Erythroblast (primary cell): Measurements from ENCODE around the gene CXCR4.

Experiments used
- GATA1 ChIP-seq: IDR thresholded peaks from 2 replicates; pipeline ENCODE4 v1.6.1; 2011; ENCODE audit warnings: low read depth, mild to moderate bottlenecking, control low read depth, low read length, moderate library complexity
- POLR2A ChIP-seq: IDR thresholded peaks from 2 replicates; pipeline ENCODE4 v1.6.1; 2011; ENCODE audit warnings: mild to moderate bottlenecking, low read length

DNA sequence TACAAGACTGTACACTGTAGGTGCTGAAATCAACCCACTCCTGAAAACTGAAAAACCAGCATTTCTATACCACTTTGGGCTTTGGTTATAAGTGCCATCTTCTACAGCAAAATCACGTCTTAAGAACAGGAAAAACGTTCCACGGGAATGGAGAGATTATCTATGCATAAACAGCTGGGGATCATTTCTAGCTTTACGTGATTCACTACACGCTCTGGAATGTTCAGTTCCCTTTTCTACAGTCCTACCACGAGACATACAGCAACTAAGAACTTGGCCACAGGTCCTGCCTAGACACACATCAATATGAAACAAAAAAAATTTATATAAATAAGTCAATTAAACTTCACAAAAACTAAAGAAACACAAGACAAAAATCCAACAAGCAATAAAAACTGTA, 3.6 kb downstream of the CXCR4 start:
- no peak for TF ChIP-seq POLR2A
- TF ChIP-seq GATA1 = no peak
